Measurements from ENCODE around the gene ZNF423.
A peak's percentile ranks its signal among the peaks of the same experiment; 100 is the strongest.

Gene ZNF423

GRCh38 chr16:49867796-49868668 lies 12.1 kb upstream of the ZNF423 start:
- no peak for DNase-seq

DNA sequence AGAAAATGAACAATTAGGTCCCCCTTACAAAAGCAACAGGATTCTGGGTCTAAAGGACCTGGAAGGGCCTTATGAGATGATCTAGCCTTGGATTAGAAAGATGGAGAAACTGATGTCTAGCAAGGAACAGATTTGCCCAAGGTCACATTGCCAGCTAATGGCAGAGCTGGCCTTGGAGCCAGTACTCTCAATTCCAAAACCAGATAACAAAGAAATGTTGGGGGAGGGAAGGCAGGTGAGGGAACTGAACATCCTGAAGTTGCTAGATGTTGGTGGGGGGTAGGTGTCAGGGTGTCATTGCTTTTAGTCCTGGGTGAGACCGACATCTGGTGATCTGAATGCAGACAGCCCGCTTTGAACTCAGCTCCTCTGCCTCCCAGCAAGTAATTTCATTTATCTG lies 11.3 kb upstream of the ZNF423 start:
- no peak for DNase-seq

DNA sequence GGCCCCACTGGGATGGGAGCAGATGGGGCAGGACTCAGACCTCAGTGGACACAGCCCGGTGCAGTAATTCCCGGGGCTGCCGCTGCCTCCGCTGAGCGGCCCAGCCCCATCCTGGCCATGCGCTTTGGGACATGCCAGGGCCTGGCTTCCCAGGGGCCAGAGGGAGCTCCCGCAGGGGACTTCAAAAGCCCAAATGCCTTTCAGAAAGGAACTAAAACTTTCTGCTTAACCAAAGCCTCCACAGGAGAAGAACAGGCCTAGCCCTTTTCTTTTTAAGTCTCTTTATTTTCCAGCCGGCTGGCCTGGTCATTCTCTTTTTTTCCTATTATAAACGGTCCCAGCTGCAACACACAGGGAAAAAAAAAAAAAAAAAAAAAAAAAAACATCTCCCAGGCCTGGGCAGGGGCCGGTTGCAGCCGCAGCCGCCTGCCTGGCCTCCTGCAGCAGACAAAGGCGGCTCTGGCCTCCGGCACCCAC lies 10.7 kb upstream of the ZNF423 start:
- DNase-seq, result no peak

DNA sequence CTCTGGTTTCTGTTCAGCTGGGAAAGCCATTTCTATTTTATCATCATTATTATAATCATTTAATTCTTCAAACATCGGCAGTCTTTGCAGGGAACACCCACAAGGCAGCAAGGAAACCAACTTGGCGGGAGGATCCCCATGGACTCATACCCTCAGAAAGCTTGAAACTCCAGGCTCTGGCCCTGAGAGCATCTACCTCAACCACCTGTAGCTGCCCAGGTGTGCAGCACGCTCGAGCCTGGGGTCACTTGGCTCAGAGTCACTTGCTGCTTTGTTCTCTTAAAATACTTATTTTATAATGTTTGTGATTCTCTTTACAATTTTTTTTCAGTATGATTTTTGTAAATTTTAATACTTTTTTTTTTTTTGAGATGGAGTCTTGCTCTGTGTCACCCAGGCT lies 6.8 kb upstream of the ZNF423 start:
- DNase-seq, result no peak

DNA sequence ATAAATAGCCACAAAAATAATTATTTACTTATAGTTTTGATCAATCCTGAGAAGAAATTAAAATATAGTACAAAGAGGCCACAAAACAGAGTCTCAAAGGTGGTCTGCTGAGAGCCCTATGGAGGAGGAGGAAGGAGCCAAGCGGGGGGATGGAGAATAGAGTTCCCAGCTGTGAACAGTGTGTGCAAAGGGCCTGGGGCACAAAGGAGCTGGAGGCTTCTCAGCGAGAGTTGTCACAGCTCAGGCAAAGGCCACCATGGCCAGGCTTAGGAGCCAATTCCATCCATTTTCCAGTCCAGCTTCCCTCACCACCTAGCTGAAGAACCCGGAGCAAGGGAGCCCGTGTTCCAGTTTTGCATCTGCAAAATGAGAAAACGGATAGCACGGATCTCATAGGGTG lies 5.4 kb upstream of the ZNF423 start:
- DNase-seq, result no peak

- DNase-seq, result no peak
Measured at GRCh38 chr16:49860593-49860992, 4.7 kb upstream of the ZNF423 start.

GRCh38 chr16:49859125-49859811 lies 3.4 kb upstream of the ZNF423 start:
- DNase-seq, result no peak

GRCh38 chr16:49858200-49859124 lies 2.5 kb upstream of the ZNF423 start:
- DNase-seq, result peak; percentile 45

GRCh38 chr16:49857423-49858181 lies 1.7 kb upstream of the ZNF423 start:
- DNase-seq, result peak; percentile 36

DNA sequence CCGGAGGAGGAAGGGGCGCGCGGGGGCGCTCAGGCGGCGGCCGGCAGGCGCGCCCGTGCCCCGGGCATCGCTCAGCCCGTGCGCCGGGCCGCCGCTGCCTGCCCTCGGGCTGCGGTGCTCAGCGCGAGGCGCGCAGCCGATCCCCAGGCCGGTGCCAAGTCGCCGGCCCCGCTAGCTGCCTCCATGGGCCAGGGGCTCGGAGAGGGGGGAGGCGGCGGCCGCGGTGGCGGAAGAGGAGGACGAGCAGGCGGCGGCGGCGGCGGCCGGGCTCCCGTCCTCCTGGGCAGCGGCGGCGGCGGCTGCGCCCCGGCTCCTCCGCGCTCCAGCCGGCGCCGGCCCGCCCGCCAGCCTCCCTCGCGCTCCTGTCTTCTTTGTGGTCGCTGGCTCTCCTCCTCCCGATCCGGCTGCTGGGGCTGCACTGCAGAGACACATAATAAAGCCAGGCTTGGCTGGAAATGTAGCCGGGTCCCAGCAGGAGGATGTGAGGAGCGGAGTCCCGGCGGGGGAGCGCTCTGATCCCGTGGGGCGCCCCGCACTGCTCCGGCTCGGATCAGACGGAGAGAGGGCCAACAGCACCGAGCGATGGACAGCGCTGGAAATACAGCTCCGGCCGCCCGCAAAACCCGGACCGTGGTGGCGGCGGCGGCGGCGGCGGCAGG lies 889 bp upstream of the ZNF423 start:
- peak; percentile 59 for DNase-seq

GRCh38 chr16:49855280-49855821 lies 561 bp downstream of the ZNF423 start:
- peak; percentile 37 for DNase-seq

DNA sequence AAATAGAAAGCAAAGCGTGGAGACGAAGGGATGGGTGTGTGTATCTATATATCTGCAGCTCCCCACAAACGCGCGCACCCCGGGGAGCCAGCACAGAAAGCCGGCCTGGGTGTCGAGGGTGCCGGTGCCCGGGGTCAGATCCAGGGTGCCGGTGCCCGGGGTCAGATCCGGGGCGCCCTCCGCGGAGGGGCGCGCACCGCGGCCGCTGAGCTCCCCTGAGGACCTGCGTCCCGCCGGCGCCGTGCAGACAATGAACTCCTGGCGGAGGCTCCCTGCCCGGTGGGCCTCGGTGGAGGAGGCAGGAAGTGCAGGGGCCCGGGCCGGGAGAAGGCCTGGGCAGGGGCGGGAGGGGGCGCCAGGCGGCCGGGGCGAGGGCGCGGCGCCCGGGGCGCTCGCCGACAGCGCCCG lies 1.1 kb downstream of the ZNF423 start:
- DNase-seq, result no peak

DNA sequence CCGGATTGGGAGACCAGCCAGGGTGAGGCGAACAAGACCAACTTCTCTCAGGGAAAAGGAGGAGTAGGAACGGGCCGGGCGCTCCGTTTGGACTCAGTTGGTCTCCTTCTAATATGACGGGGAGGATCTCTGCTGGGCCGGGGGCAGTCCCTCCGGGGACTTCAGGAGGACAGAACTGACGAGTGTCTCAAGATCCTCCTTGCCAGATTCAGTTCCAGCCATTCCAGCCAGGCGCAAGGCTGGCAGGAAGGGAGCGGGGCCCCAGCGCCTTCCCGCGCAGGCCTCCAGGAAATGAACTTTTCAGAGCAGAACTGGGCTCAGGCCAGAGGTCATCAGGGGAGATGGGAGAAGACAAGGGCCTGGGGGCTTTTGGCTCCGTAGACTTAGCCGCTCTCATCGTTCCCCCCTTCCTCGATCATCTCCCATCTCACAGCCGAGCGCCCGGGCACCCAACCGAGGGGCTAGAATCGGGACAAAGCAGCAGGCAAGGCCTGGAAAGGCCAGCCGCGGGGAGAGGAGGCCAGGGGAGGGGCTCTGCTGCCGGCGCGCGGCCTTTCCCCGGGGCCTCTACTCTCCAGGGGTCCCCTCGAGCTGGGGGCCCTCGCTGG lies 1.6 kb downstream of the ZNF423 start:
- DNase-seq, result no peak

DNA sequence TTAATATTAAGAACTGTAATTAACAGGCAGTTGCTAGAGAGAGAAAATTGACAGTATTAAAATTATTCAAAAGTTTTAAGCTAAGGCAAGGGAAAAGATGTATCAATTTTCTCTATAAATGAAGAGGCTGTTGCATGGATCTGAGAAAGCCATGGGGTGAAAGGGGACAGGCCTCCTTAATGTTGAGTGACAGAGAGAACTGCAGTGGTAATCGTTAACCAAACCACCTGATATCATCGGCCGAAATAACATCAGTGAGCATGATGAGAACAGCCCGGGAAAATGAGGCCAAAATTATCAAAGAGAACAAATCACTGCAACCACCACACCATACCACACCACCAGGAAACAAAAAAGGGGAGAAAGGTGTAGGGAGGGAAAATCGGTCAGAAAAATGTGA lies 3.6 kb downstream of the ZNF423 start:
- no peak for DNase-seq

DNA sequence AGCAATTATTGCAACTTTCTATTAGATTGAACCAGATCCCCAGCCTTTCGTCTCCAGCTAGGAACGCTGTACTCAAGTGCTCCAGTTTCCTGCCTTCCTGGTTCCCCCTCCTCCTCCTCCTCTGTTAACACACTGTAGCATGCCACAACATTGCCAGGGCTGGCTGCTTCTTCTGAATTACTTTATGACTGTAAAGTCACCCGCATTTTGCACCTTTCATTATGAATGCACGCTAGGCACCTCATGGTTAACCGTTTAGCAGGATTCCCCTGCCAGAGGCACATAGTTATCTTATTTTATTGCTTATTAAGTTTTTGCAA lies 4.5 kb downstream of the ZNF423 start:
- DNase-seq, result no peak

DNA sequence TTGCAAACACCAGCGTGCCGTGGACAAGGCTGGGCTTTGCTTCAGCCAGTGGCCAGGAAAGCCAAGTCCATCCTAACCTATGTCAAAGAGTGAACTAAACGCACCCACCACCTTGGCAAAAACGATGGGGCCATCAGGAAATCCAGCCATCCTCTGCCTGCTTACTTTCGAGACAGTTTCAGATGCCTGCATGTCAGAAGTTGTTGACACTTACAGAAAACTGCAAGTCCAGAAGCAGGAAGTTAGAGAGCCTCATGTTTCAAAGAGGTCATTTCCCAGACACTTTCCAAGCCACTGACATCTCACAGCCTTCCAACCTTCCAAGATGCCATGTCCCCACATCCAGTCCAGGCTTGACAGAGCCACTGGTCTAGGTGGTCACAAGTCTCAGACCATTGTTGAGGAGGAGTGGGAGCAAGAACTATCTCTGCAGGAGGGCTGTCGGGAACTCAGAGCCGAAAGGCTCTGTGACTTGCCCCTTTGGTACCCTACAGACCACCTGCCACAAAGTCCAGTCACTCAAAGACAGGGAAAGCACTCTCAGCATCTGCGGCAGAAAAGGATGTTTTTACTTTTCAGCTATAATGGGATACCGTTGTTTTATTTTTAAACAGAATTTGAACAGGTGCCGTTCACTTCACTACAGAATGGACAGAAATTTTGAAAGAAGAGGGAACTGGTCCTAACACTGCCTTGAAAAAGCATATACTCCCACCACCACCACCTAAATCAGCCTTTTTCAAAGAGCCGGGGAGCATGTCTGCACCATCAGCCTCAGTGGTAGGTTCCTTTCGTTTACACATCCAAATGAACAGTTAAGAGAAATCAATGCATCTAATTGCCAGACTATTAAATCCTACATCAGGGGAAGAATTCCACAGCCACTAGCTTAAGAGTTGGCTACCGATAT lies 5.1 kb downstream of the ZNF423 start:
- DNase-seq, result no peak

GRCh38 chr16:49849754-49850108 lies 6.2 kb downstream of the ZNF423 start:
- DNase-seq, result no peak

DNA sequence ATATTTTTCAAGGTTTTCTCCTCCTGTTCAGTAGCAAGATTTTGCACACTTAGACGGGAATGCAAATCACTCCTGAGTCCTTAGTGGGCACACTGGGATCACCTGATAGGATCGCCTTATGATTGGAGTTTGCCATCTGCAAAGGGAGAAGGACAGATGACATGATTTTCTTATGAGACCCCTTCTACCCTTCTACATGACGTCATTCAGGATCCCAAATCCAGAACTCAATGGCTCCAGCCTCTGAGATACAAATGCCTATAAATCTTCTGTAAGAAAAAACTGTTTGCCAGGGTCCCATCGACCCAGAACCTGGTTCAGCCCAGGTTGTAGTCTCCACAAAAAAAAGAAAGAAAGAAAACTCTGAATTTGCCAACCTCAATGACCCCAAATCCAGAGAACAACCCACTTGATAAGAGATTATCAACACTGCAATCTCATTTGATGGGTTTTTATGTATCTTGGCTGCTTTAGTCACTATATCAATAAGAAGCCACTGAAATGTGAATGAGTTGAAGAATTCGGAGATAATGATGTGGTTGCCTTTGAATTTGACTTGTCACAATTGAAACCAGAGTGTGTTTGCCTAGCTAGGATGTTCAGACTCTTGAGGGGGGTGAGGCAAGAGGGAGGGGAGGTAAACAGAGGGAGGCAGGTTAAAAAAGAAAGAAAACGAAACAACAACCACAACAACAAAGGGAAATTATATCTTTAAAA lies 6.7 kb downstream of the ZNF423 start:
- DNase-seq, result no peak

DNA sequence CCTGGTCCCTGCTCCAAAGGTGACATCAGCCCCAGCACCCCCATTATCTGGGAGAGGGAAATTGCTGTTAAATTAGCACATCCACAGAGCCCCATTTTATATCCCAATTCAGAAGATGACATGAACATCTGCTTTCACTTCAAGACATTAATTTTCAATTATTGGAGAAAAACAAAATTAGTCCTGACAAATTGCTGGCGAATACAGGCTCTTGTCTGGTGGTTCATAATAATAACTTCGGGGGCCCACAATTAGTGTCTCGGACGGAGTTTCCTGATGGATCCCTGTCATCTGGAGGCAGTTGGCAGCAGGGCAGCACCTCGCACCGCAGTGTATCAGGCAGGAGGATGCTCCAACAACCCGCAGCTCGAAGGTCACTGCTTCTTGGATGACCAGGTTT lies 7.4 kb downstream of the ZNF423 start:
- DNase-seq, result no peak

GRCh38 chr16:49846800-49847199 lies 9.1 kb downstream of the ZNF423 start:
- no peak for DNase-seq
